MM.1S (cell line): ENCODE data around the gene PIK3C2G.

Source experiments
- DNase-seq: peaks from one replicate; pipeline ENCODE4 v3.0.0-alpha.2; 2015
- H2AFZ ChIP-seq: fragments of 300-600 bp; sonication (generic); 2 replicates; pipeline ENCODE4 v1.6.0; 2016; ENCODE audit warnings: antibody characterized with exemption, low read length
- H3F3A ChIP-seq: fragments of 300-600 bp; sonication (generic); 2 replicates; pipeline ENCODE4 v1.6.1; 2016; ENCODE audit warnings: mild to moderate bottlenecking, antibody characterized with exemption, low read length, moderate library complexity, mixed read lengths; ENCODE audit not compliant: insufficient read depth
- H3K27ac ChIP-seq: fragments of 300-600 bp; sonication (generic); 2 replicates; pipeline ENCODE4 v1.5.1; 2016; ENCODE audit warnings: mild to moderate bottlenecking, low read length
- H3K27me3 ChIP-seq: fragments of 300-600 bp; sonication (generic); replicated peaks from 2 replicates; pipeline ENCODE4 v1.6.0; 2016; ENCODE audit warnings: low read length; ENCODE audit not compliant: insufficient read depth
- H3K36me3 ChIP-seq: fragments of 300-600 bp; sonication (generic); replicated peaks from 2 replicates; pipeline ENCODE4 v1.6.1; 2016; ENCODE audit warnings: mild to moderate bottlenecking, low read length, mixed read lengths; ENCODE audit not compliant: insufficient read depth
- H3K4me1 ChIP-seq: fragments of 300-600 bp; sonication (generic); 2 replicates; pipeline ENCODE4 v1.6.1; 2016; ENCODE audit warnings: low read length, mixed read lengths
- H3K4me2 ChIP-seq: fragments of 300-600 bp; sonication (generic); 2 replicates; pipeline ENCODE4 v1.6.0; 2016; ENCODE audit warnings: low read depth, low read length
- H3K4me3 ChIP-seq: fragments of 300-600 bp; sonication (generic); 2 replicates; pipeline ENCODE4 v1.5.1; 2016; ENCODE audit warnings: low read length, mixed read lengths
- H3K79me2 ChIP-seq: fragments of 300-600 bp; sonication (generic); 2 replicates; pipeline ENCODE4 v1.6.1; 2016; ENCODE audit warnings: mixed run types, low read length, mixed read lengths
- H3K9ac ChIP-seq: fragments of 300-600 bp; sonication (generic); 2 replicates; pipeline ENCODE4 v1.6.1; 2016; ENCODE audit warnings: low read length, mixed read lengths
- H3K9me2 ChIP-seq: fragments of 300-600 bp; sonication (generic); replicated peaks from 2 replicates; pipeline ENCODE4 v1.6.1; 2016; ENCODE audit warnings: mild to moderate bottlenecking, low read length, mixed read lengths; ENCODE audit not compliant: insufficient read depth
- H3K9me3 ChIP-seq: fragments of 300-600 bp; sonication (generic); replicated peaks from 2 replicates; pipeline ENCODE4 v1.6.1; 2016; ENCODE audit warnings: mild to moderate bottlenecking, low read length, mixed read lengths; ENCODE audit not compliant: insufficient read depth
- H4K20me1 ChIP-seq: fragments of 300-600 bp; sonication (generic); 2 replicates; pipeline ENCODE4 v1.6.1; 2016; ENCODE audit warnings: mild to moderate bottlenecking, low read length, moderate library complexity, mixed read lengths; ENCODE audit not compliant: insufficient read depth
- EZH2 ChIP-seq: fragments of 300-600 bp; sonication (generic); optimal IDR thresholded peaks from 2 replicates; pipeline ENCODE3; 2017; ENCODE audit warnings: low read depth, mild to moderate bottlenecking, antibody characterized with exemption, low read length, mixed read lengths
- EZH2phosphoT487 ChIP-seq: fragments of 300-600 bp; sonication (generic); IDR thresholded peaks from 2 replicates; pipeline ENCODE4 v1.6.1; 2018; ENCODE audit warnings: antibody characterized with exemption, low read length
- TF ChIP-seq, protein P1 (sequence below): fragments of 300-600 bp; sonication (generic); IDR thresholded peaks from 2 replicates; pipeline ENCODE4 v1.5.1; 2016; ENCODE audit warnings: antibody characterized with exemption, low read length, mixed read lengths

Gene PIK3C2G

DNA sequence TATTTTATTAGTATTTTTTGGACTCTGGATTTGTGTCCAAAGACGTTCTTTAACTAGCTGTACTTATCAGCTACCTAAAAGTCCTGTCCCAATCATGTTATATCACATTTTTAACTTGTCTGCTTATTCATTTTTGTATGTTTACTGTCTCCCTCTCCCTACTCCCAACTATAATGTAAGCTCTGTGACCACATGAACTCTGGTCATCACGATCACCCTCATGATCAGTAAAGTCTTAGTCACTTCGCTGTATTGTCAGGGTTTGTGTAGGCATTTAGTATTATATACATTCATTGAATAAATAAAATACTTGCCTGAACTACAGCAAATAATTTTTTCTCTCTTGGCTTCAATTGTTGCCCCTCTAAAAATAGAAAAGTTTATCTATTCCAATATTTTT lies 211.0 kb downstream of the PIK3C2G start:
- no peak overlapping the region for H3K9ac ChIP-seq

DNA sequence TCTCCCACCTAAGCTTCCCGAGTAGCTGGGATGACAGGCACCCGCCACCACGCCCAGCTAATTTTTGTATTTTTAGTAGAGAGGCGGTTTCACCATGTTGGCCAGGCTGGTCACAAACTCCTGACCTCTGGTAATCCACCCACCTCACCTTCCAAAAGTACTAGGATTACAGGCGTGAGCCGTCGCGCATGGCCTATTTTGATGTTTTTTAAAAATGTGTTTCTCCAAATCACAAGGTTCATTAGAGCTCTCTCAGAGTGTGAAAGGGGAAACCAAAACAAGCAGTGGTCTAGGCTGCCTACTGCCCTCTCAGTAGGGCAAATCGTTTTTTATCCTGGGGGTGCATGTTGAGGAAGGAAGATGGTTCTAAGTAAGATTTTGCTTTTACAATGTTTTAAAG lies 211.5 kb downstream of the PIK3C2G start:
- Histone ChIP-seq H3K36me3 (no peaks in the 10 kb centered on the region), H3F3A (peaks cover 5% of the 10 kb centered on the region; the same call in 1 of the 2 replicates), H2AFZ (no peak overlapping the region), H3K4me2 (no peak overlapping the region), H3K4me3 (no peak overlapping the region), H3K27me3 (no peaks in the 10 kb centered on the region), H3K4me1 (peaks cover 15% of the 10 kb centered on the region), H3K27ac (no peak overlapping the region), H3K9ac (no peak overlapping the region), H3K9me3 (no peaks in the 10 kb centered on the region), H4K20me1 (no peaks in the 10 kb centered on the region), H3K9me2 (no peaks in the 10 kb centered on the region), H3K79me2 (no peaks in the 10 kb centered on the region)
- DNase-seq, result no peak
- no peak for TF ChIP-seq EZH2phosphoT487
- no peak for TF ChIP-seq EZH2

More for the DNA sequence above, 211.0 kb downstream of the PIK3C2G start:
- H3K79me2 ChIP-seq, result no peaks in the 10 kb centered on the region
- peaks cover 8% of the 10 kb centered on the region for H3F3A ChIP-seq
- H3K4me2 ChIP-seq, result no peak overlapping the region
- no peaks in the 10 kb centered on the region for H3K36me3 ChIP-seq
- DNase-seq, result no peak
- H3K27me3 ChIP-seq, result no peaks in the 10 kb centered on the region
- no peak overlapping the region for H3K4me3 ChIP-seq
- peaks cover 15% of the 10 kb centered on the region for H3K4me1 ChIP-seq
- no peak overlapping the region for H2AFZ ChIP-seq
- H3K9me2 ChIP-seq, result no peaks in the 10 kb centered on the region
- TF ChIP-seq, protein P1, sequence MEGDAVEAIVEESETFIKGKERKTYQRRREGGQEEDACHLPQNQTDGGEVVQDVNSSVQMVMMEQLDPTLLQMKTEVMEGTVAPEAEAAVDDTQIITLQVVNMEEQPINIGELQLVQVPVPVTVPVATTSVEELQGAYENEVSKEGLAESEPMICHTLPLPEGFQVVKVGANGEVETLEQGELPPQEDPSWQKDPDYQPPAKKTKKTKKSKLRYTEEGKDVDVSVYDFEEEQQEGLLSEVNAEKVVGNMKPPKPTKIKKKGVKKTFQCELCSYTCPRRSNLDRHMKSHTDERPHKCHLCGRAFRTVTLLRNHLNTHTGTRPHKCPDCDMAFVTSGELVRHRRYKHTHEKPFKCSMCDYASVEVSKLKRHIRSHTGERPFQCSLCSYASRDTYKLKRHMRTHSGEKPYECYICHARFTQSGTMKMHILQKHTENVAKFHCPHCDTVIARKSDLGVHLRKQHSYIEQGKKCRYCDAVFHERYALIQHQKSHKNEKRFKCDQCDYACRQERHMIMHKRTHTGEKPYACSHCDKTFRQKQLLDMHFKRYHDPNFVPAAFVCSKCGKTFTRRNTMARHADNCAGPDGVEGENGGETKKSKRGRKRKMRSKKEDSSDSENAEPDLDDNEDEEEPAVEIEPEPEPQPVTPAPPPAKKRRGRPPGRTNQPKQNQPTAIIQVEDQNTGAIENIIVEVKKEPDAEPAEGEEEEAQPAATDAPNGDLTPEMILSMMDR, result no peak
- TF ChIP-seq EZH2 (no peak), EZH2phosphoT487 (no peak)
- H4K20me1 ChIP-seq, result no peaks in the 10 kb centered on the region
- no peak overlapping the region for H3K27ac ChIP-seq
- H3K9me3 ChIP-seq, result no peaks in the 10 kb centered on the region

DNA sequence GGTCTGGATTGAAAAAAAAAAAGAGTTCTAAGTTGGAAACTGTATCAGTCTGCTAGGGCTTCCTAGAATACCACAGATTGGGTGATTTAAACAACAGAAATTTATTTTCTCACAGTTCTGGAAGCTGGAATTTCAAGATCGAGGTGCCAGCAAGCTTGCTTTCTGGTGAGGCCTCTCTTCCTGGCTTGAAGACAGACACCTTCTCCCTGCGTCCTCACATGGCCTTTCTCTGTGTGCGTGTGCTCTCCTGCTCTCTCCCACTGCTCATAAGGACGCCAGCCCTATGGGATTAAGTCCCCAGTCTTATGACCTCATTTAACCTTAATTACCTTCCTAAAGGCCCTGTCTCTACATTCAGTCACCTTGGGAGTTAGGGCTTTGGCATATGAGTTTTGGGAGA lies 215.5 kb downstream of the PIK3C2G start:
- Histone ChIP-seq H3K79me2 (no peaks in the 10 kb centered on the region), H3K27ac (no peak overlapping the region), H3K4me2 (no peak overlapping the region), H3K9me2 (no peaks in the 10 kb centered on the region), H3K4me3 (no peak overlapping the region), H3K36me3 (no peaks in the 10 kb centered on the region), H3K9ac (no peak overlapping the region), H3K27me3 (no peaks in the 10 kb centered on the region), H2AFZ (no peak overlapping the region), H3F3A (no peaks in the 10 kb centered on the region), H3K9me3 (no peaks in the 10 kb centered on the region), H3K4me1 (no peaks in the 10 kb centered on the region), H4K20me1 (no peaks in the 10 kb centered on the region)
- TF ChIP-seq EZH2phosphoT487 (no peak), EZH2 (no peak)
- TF ChIP-seq, protein P1, result no peak
- no peak for DNase-seq

DNA sequence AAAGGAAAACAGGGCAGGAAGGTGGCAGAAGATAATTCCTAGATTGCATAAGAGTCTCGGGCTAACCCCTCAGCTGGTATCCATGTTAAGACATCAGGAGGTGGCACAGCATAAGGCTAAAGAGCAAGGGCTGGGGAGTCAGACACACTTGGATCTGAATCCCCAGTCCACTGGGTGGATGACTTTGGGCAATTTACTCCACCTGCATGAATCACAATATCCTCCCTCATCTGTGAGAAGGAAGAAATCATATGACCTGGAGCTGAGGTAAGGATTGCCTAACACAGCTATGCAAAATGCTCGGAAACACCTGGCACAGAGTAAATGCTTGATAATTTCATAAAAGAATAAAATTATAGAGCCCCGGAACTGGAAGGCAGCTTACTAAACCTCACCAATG lies 217.9 kb downstream of the PIK3C2G start:
- H3K4me1 ChIP-seq, result no peaks in the 10 kb centered on the region
- no peak overlapping the region for H3K9ac ChIP-seq
- no peak overlapping the region for H3K4me3 ChIP-seq
- H3K79me2 ChIP-seq, result no peaks in the 10 kb centered on the region
- no peaks in the 10 kb centered on the region for H4K20me1 ChIP-seq
- no peak overlapping the region for H3K4me2 ChIP-seq
- no peak for DNase-seq
- no peak overlapping the region for H3K27ac ChIP-seq
- no peaks in the 10 kb centered on the region for H3F3A ChIP-seq
- H3K27me3 ChIP-seq, result no peaks in the 10 kb centered on the region
- no peaks in the 10 kb centered on the region for H3K9me3 ChIP-seq
- TF ChIP-seq EZH2 (no peak), EZH2phosphoT487 (no peak)
- no peaks in the 10 kb centered on the region for H3K36me3 ChIP-seq
- H3K9me2 ChIP-seq, result no peaks in the 10 kb centered on the region
- H2AFZ ChIP-seq, result no peak overlapping the region
